ENCODE data around the gene SIVA1. TPM values are rescaled to one million over a fixed set of nuclear protein-coding genes. Genes with fewer than 3 reads are reported as not detected.

SIVA1 gene
- total RNA-seq, 1 donor from 2014 or later: 47.0 TPM

Other genes starting within 250 kb of the SIVA1 start
- gene C14orf180, start 173.4 kb upstream of the SIVA1 start, total RNA-seq: not detected in 3 replicates
- 0.54 to 1.2 TPM (median 0.75 TPM) in 3 replicates for gene TMEM179, start 148.4 kb upstream of the SIVA1 start, total RNA-seq
- gene INF2, start 63.5 kb upstream of the SIVA1 start, total RNA-seq: 117 to 152 TPM (median 121 TPM) in 3 replicates
- 7.1 to 9.9 TPM (median 7.9 TPM) in 3 replicates for gene ADSS1, start 28.9 kb upstream of the SIVA1 start, total RNA-seq
- gene AKT1, start 42.6 kb downstream of the SIVA1 start, total RNA-seq: 143 to 158 TPM (median 156 TPM) in 3 replicates
- gene ZBTB42, start 48.0 kb downstream of the SIVA1 start, total RNA-seq: 2.1 to 2.8 TPM (median 2.6 TPM) in 3 replicates
- 31.7 to 39.6 TPM (median 39.2 TPM) in 3 replicates for gene CEP170B, start 112.1 kb downstream of the SIVA1 start, total RNA-seq
- gene PLD4, start 171.7 kb downstream of the SIVA1 start, total RNA-seq: 0.07 to 0.10 TPM in 2 of 3 replicates, not detected in the other
- 271 to 361 TPM (median 274 TPM) in 3 replicates for gene AHNAK2, start 225.2 kb downstream of the SIVA1 start, total RNA-seq
- gene CLBA1, start 232.6 kb downstream of the SIVA1 start, total RNA-seq: 6.0 to 6.3 TPM (median 6.3 TPM) in 3 replicates